HL-60/S4 (cell line): Measurements from ENCODE around the gene SCARB2.

Experiments used
- in situ Hi-C: fragments of 300-500 bp; cut with MboI; formaldehyde crosslinking; loops from 2 replicates; pipeline ENCODE4 v1.14.3; 2022; ENCODE audit warnings: low sequenced_read_pairs

SCARB2 gene

GRCh38 chr4:76200771-76201231 is 12.8 kb downstream of the SCARB2 start:
- in situ Hi-C loops: no loop called here

DNA sequence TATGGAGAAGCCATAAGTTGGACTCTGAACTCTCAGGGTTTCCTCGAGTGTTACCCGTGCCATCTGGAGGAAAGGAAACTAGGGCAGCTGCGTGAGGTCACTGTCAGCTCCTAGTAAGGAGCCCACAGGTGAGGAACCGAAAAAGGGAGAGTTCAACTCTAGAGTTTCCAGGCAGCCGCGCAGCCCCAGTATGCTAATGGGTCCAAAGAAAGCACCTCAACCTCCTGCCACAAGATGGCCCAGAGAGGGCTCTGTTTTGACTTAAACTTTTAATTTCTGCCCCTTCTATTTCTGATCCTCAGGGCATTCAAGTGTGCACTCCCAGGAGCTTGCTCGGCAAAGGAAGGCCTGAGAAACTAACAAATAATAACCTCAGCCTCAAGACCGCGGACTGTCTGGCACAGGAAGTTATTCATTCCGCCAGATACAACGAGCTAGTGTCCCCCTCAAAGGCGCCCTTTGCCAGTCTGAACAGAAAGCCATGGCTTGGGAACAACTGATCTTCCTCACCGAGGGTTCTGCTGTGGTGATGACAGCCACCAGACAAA is 13.9 kb downstream of the SCARB2 start:
- in situ Hi-C loops: loop anchor here (10.0 kb wide), 1 partner anchor 175 kb away; no protein-coding TSS in a partner anchor

- in situ Hi-C loops: loop anchor here (10.0 kb wide), 1 partner anchor 176 kb away; no protein-coding TSS in a partner anchor
Measured at GRCh38 chr4:76198411-76199237, 15.0 kb downstream of the SCARB2 start.

- in situ Hi-C loops: loop anchor here (10.0 kb wide), 1 partner anchor 177 kb away; no protein-coding TSS in a partner anchor
Measured at GRCh38 chr4:76197971-76198410, 15.6 kb downstream of the SCARB2 start.

DNA sequence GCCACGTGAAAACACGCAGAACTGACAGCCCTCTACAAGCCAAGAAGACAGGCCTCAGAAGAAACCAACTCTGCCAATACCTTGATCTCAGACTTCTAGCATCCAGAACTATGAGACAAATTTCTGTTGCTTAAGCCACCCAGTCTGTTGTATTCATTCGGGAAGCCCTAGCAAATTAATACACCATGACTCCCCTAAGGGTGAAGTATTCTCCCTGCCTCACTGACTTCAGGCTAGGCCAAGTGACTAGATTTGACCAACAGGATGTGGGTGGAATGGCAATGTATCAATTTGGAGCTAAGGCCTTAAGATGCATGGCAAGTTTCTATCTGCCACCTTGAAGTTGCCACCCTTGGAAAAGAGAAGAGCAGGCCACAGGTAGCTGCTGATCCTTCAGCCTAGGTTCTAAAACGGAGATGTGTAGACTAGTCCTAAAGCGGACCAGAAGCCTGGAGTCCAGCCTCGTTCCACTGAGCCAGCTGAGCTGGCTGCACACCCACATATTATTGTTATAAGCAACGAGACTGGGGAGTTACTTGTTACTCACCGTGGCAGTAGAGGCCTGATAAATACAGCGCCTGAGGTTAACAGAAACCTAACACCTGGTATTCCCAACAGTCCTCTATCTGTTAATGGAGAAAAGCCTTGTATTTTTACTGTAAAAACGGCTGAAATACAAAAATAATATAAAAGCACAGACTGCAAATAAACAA is 16.4 kb downstream of the SCARB2 start:
- in situ Hi-C loops: loop anchor here (10.0 kb wide), 1 partner anchor 178 kb away; no protein-coding TSS in a partner anchor

DNA sequence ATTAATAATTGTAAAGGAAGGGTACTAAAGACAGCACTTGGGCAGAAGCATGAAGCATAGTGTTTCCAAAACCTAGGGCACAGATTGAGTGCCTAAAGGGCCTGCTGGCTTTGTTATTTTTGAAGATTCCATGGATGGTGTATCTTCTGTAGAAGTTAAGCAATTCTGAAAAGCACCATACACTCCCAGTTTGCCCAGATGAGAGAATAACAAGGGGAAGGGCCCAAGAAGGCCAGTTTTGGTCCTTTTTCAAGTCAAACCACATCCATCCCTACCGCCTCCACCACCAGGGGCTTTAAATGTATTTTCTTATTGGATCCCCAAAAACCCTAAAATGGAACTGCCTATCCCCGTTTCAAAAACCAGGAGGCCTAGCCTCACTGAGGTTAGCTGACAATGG is 17.2 kb downstream of the SCARB2 start:
- in situ Hi-C loops: loop anchor here (10.0 kb wide), 1 partner anchor 178 kb away; no protein-coding TSS in a partner anchor

DNA sequence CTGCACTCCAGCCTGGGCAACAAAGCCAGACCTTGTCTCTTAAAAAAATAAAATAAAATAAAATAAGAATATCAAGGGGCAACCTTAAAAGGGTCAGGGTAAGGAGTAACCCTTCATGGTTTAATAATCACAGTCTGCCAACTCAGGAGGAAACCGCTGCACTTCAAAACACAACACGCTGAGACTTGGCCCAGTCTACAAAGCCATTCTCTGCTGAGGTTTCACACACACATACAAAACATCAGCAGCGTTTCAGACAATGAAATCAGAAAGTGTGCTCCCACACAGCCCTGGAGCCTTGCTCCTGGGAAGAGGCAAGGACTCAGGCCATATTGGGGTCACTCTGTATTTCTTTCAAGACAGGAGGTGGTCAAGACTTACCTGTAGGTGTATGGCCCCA is 18.3 kb downstream of the SCARB2 start:
- in situ Hi-C loops: loop anchor here (10.0 kb wide), 1 partner anchor 179 kb away; no protein-coding TSS in a partner anchor

- in situ Hi-C loops: loop anchor here (10.0 kb wide), 1 partner anchor 180 kb away; no protein-coding TSS in a partner anchor
Measured at GRCh38 chr4:76194325-76194724, 19.3 kb downstream of the SCARB2 start.

DNA sequence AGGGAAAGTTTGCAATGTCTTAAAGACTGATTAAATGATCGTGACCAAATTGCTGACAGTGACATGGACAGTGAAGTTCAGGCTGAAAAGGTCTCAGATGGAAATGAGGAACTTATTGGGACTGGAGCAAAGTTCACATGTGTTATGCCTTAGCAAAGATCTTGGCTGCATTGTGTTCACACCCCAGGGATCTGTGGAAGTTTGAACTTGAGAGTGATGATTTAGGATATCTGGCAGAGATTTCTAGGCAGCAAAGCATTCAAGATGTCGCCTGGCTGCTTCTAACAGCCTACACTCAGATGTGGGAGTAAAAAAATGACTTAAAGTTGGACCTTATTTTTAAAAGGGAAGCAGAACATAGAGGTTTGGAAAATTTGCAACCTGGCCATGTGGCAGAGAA is 21.4 kb downstream of the SCARB2 start:
- in situ Hi-C loops: loop anchor here (10.0 kb wide), 1 partner anchor 183 kb away; no protein-coding TSS in a partner anchor

- in situ Hi-C loops: no loop called here
Measured at GRCh38 chr4:76188557-76188956, 25.1 kb downstream of the SCARB2 start.

- in situ Hi-C loops: no loop called here
Measured at GRCh38 chr4:76188149-76188548, 25.5 kb downstream of the SCARB2 start.

DNA sequence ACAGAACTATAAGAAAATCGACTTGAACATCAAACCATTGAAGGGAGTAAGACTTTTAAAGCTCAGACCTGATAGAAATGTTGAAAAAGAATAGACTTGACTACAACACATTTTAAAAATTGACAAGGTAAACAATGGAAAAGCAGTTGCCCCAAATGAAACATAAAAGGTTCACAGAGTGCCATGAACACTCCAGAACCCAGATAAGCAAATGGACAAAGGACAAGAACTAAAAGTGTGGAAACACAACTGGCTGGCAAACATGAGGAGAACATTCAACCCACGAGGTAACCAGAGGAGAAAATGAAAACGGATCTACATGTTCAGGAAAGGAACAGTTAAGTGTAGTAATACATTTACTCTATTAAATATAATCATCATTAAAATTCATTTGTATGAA is 26.5 kb downstream of the SCARB2 start:
- in situ Hi-C loops: no loop called here

DNA sequence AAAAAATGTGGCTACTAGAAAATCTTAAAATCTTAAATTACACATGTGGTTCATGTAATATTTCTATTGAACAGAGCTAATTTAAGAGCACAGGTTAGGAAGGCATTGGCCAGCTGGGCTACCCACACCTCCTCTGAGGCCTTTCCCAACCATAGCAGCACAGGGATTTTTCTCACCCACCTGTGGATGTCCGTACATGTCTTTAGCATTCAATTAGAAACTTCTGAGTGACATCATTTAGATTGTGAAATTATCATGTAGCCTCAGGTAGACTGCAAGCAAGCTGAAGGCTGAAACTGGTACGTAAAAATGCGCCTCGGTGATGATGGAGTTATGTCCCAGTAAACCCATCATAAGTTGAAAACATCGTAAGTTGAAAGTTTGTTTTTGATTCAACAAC is 31.2 kb downstream of the SCARB2 start:
- in situ Hi-C loops: no loop called here

- in situ Hi-C loops: no loop called here
Measured at GRCh38 chr4:76179398-76180318, 34.0 kb downstream of the SCARB2 start.

- in situ Hi-C loops: no loop called here
Measured at GRCh38 chr4:76178296-76178695, 35.3 kb downstream of the SCARB2 start.

DNA sequence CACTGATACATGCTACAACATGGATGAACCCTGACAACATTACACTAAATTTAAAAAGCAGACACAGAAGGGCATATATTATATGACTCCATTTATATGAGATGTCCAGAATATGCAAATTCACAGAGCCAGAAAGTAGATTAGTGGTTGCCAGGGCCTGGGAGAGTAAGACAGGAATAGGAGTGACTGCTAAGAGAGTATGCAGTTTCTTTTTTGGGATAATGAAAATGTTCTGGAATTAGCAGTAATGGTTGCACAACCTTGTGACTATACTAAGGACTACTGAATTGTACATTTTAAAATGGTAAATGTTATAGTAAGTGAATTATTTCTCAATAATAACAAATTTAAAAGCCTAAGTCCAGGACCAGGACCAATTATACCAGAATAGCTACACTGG is 35.9 kb downstream of the SCARB2 start:
- in situ Hi-C loops: no loop called here

GRCh38 chr4:76175336-76175735 is 38.3 kb downstream of the SCARB2 start:
- in situ Hi-C loops: no loop called here

- in situ Hi-C loops: no loop called here
Measured at GRCh38 chr4:76174216-76174615, 39.4 kb downstream of the SCARB2 start.

- in situ Hi-C loops: no loop called here
Measured at GRCh38 chr4:76168688-76169087, 44.9 kb downstream of the SCARB2 start.

- in situ Hi-C loops: no loop called here
Measured at GRCh38 chr4:76166480-76166879, 47.1 kb downstream of the SCARB2 start.
